Panc1 (cell line): ENCODE data around the gene CDK6. TPM values are rescaled to one million over a fixed set of nuclear protein-coding genes. Genes with fewer than 3 reads are reported as not detected.

Experiments used
- ATAC-seq: fragments of 200-7000 bp; cut with Tn5 transposase; 2 replicates; pipeline ENCODE4 v1.9.1; 2020; ENCODE audit warnings: mild to moderate bottlenecking, moderate library complexity
- BruUV-seq: library from RNA; stranded (reverse); fragments of 400-500 nt; replicated peaks from 2 replicates; lab custom pipeline; 2021; lab: Mats Ljungman, UMichigan
- CTCF ChIA-PET: fragments of 300-600 bp; sonication (Branson Sonifier 250); formaldehyde crosslinking; loops from one replicate; lab custom pipeline; 2022; ENCODE audit warnings: antibody characterized with exemption; lab: Charles Lee
- POLR2A ChIA-PET: fragments of 300-600 bp; sonication (Branson Sonifier 250); formaldehyde crosslinking; loops from one replicate; lab custom pipeline; 2022; ENCODE audit warnings: antibody characterized with exemption; lab: Charles Lee
- DNase-seq: peaks from one replicate; pipeline ENCODE4 v3.0.0-alpha.2; 2010; ENCODE audit warnings: low read depth, low spot score
- H3K27ac ChIP-seq: 2 replicates; pipeline ENCODE4 v1.5.1; 2011; ENCODE audit warnings: mild to moderate bottlenecking, low read length, inconsistent platforms
- H3K27me3 ChIP-seq: fragments of 200-500 bp; sonication (Bioruptor generic); 2 replicates; pipeline ENCODE4 v1.6.0; 2014; ENCODE audit warnings: low read length, inconsistent platforms; ENCODE audit not compliant: control insufficient read depth, insufficient read depth
- H3K36me3 ChIP-seq: fragments of 200-500 bp; sonication (Bioruptor generic); 2 replicates; pipeline ENCODE4 v1.5.1; 2014; ENCODE audit warnings: inconsistent platforms, mild to moderate bottlenecking, low read length, moderate library complexity; ENCODE audit not compliant: control insufficient read depth, insufficient read depth
- H3K4me1 ChIP-seq: 2 replicates; pipeline ENCODE4 v1.5.1; 2011; ENCODE audit warnings: inconsistent platforms, mild to moderate bottlenecking, low read length, moderate library complexity; ENCODE audit not compliant: control insufficient read depth, insufficient read depth
- H3K4me3 ChIP-seq, 2 experiments: 2 replicates each; pipeline ENCODE4 v1.5.1; 2011 to 2012; ENCODE audit warnings: low read depth in 2 of 2, low read length in 2 of 2, mild to moderate bottlenecking in 2 of 2, inconsistent platforms in 1 of 2, moderate library complexity in 1 of 2
- H3K9me3 ChIP-seq: fragments of 200-500 bp; sonication (Bioruptor generic); 2 replicates; pipeline ENCODE4 v1.5.1; 2014; ENCODE audit warnings: low read depth, mild to moderate bottlenecking, inconsistent platforms, low read length, moderate library complexity; ENCODE audit not compliant: control insufficient read depth, insufficient read depth
- POLR2AphosphoS5 ChIP-seq: IDR thresholded peaks from 2 replicates; pipeline ENCODE4 v1.6.1; 2012; ENCODE audit warnings: mild to moderate bottlenecking, low read depth, low read length, moderate library complexity
- SIN3A ChIP-seq: IDR thresholded peaks from 2 replicates; pipeline ENCODE4 v1.6.1; 2012; ENCODE audit warnings: low read depth, mild to moderate bottlenecking, low read length, moderate library complexity, borderline replicate concordance; ENCODE audit not compliant: insufficient read depth
- in situ Hi-C: cut with HindIII; loops from 2 replicates; pipeline ENCODE4 v1.10.0; 2016; ENCODE audit warnings: low sequenced_read_pairs, low pct_unique_long_range_greater_than_20kb
- intact Hi-C: fragments of 100-400 bp; cut with micrococcal nuclease; formaldehyde crosslinking; loops from one replicate; pipeline ENCODE4 v1.10.0; 2022; ENCODE audit not compliant: unreplicated experiment
- total RNA-seq: library from RNA; stranded (reverse); gene quantifications from one replicate; pipeline ENCODE4 v1.2.1, GENCODE V29; 2021; ENCODE audit not compliant: unreplicated experiment
- TF ChIP-seq, protein P1 (sequence below): fragments of 450-650 bp; IDR thresholded peaks from 2 replicates; pipeline ENCODE4 v1.5.1; 2017; ENCODE audit warnings: mild to moderate bottlenecking
- TF ChIP-seq, protein P2 (sequence below), 2 experiments: IDR thresholded peaks; 2 replicates each; pipeline ENCODE4 v1.6.1; 2011 to 2012; ENCODE audit warnings: low read depth in 2 of 2, control low read depth in 1 of 2, low read length in 1 of 2, mild to moderate bottlenecking in 1 of 2, moderate library complexity in 1 of 2; ENCODE audit not compliant: insufficient read depth in 1 of 2

The CDK6 gene
- total RNA-seq, 1 experiment from 2014 or later = 57.4 TPM

- BruUV-seq = no TSS peak
- H3K27me3 ChIP-seq = no peaks in the 10 kb centered on the region
- no peaks in the 10 kb centered on the region for H3K9me3 ChIP-seq
- 0 out of 2 replicates have a peak, but pooled peaks cover 4% of the 10 kb centered on the region for H3K4me1 ChIP-seq
- H3K4me3 ChIP-seq = no peak overlapping the region
- H3K36me3 ChIP-seq = peaks cover 4% of the 10 kb centered on the region; the same call in 1 of the 2 replicates
- no peak overlapping the region for H3K27ac ChIP-seq
- CTCF ChIA-PET = no interaction called here
- POLR2A ChIA-PET = interaction anchor here (0.6 kb wide), 1 partner anchor 517 kb away, joined by 5 read pairs; no protein-coding TSS in a partner anchor
- in situ Hi-C loops (no loop called here), intact Hi-C loops (no loop called here)
- no peak for ATAC-seq
- no peak for DNase-seq
- TF ChIP-seq, protein P1, sequence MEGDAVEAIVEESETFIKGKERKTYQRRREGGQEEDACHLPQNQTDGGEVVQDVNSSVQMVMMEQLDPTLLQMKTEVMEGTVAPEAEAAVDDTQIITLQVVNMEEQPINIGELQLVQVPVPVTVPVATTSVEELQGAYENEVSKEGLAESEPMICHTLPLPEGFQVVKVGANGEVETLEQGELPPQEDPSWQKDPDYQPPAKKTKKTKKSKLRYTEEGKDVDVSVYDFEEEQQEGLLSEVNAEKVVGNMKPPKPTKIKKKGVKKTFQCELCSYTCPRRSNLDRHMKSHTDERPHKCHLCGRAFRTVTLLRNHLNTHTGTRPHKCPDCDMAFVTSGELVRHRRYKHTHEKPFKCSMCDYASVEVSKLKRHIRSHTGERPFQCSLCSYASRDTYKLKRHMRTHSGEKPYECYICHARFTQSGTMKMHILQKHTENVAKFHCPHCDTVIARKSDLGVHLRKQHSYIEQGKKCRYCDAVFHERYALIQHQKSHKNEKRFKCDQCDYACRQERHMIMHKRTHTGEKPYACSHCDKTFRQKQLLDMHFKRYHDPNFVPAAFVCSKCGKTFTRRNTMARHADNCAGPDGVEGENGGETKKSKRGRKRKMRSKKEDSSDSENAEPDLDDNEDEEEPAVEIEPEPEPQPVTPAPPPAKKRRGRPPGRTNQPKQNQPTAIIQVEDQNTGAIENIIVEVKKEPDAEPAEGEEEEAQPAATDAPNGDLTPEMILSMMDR = no peak
These were observed 179.0 kb downstream of the CDK6 start for GRCh38 chr7:92657391-92657790.

DNA sequence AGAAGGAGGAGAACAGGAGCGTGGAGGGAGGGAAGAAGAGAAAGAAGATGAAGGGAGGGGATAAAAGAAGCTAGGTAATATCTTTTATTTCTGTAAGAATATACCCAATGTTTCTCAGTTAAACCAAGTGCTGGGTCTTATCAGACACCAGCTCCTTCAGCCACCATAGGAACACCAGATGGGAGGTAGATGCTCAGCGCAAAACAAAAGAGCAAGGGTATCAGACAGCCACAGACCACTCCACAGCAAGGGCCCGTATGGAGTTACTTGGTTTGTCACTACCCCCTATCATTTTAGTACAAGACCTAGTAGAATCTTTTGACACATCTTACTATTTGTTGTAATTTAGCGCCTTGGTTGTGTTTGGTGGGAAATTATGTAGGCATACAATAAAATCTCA, 180.3 kb downstream of the CDK6 start:
- no peak for TF ChIP-seq POLR2AphosphoS5
- TF ChIP-seq, protein P2, sequence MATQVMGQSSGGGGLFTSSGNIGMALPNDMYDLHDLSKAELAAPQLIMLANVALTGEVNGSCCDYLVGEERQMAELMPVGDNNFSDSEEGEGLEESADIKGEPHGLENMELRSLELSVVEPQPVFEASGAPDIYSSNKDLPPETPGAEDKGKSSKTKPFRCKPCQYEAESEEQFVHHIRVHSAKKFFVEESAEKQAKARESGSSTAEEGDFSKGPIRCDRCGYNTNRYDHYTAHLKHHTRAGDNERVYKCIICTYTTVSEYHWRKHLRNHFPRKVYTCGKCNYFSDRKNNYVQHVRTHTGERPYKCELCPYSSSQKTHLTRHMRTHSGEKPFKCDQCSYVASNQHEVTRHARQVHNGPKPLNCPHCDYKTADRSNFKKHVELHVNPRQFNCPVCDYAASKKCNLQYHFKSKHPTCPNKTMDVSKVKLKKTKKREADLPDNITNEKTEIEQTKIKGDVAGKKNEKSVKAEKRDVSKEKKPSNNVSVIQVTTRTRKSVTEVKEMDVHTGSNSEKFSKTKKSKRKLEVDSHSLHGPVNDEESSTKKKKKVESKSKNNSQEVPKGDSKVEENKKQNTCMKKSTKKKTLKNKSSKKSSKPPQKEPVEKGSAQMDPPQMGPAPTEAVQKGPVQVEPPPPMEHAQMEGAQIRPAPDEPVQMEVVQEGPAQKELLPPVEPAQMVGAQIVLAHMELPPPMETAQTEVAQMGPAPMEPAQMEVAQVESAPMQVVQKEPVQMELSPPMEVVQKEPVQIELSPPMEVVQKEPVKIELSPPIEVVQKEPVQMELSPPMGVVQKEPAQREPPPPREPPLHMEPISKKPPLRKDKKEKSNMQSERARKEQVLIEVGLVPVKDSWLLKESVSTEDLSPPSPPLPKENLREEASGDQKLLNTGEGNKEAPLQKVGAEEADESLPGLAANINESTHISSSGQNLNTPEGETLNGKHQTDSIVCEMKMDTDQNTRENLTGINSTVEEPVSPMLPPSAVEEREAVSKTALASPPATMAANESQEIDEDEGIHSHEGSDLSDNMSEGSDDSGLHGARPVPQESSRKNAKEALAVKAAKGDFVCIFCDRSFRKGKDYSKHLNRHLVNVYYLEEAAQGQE (IDR thresholded peaks at IDR 0.05; ENCODE audit: insufficient read depth in 1 of 2, low read depth in 2 of 2, low read length in 1 of 2) = no peak
- TF ChIP-seq, protein P1 = no peak
- no peak for TF ChIP-seq SIN3A
- Histone ChIP-seq H3K9me3 (no peaks in the 10 kb centered on the region), H3K4me1 (0 out of 2 replicates have a peak, but pooled peaks cover 4% of the 10 kb centered on the region), H3K27ac (no peak overlapping the region), H3K27me3 (no peaks in the 10 kb centered on the region), H3K36me3 (peaks cover 4% of the 10 kb centered on the region; the same call in 1 of the 2 replicates), H3K4me3 (no peak overlapping the region)
- intact Hi-C loops = no loop called here
- no peak for ATAC-seq
- CTCF ChIA-PET = no interaction called here
- BruUV-seq = no TSS peak
- no peak for DNase-seq
- in situ Hi-C loops = no loop called here
- POLR2A ChIA-PET = no interaction called here
